ENCODE measurements around the gene CDKN2B-AS1. TPM values are rescaled to one million over a fixed set of nuclear protein-coding genes. Genes with fewer than 3 reads are reported as not detected.
A peak's percentile ranks its signal among the peaks of the same experiment; 100 is the strongest.

Gene CDKN2B-AS1
- total RNA-seq, 4 donors from 2014 or later: 22.7 to 129 (median 52.0) TPM

GRCh38 chr9:21991072-21991959, 3.3 kb upstream of the CDKN2B-AS1 start:
- no peak for DNase-seq
- Histone ChIP-seq H3K9me3 (no peaks in the 10 kb centered on the region), H3K36me3 (no peaks in the 10 kb centered on the region), H3K4me3 (no peak overlapping the region), H3K27me3 (peaks cover 0 to 4% of the 10 kb centered on the region in 2 donors), H3K4me1 (peaks cover 0 to 10% (median 0%) of the 10 kb centered on the region in 4 donors), H3K27ac (no peak overlapping the region)
- no peak for TF ChIP-seq POLR2A (IDR thresholded peaks at IDR 0.05)

- H3K4me3 ChIP-seq: peak overlapping the region in 1 of 4 donors; percentile 84
- H3K27me3 ChIP-seq: peaks cover 0 to 4% of the 10 kb centered on the region in 2 donors
- peaks cover 0 to 10% (median 0%) of the 10 kb centered on the region in 4 donors for H3K4me1 ChIP-seq
- H3K9me3 ChIP-seq: no peaks in the 10 kb centered on the region
- no peak overlapping the region for H3K27ac ChIP-seq
- no peak for TF ChIP-seq CTCF (IDR thresholded peaks at IDR 0.05)
- no peaks in the 10 kb centered on the region for H3K36me3 ChIP-seq
- no peak for DNase-seq
Observed at GRCh38 chr9:21993007-21993406, 1.6 kb upstream of the CDKN2B-AS1 start.

DNA sequence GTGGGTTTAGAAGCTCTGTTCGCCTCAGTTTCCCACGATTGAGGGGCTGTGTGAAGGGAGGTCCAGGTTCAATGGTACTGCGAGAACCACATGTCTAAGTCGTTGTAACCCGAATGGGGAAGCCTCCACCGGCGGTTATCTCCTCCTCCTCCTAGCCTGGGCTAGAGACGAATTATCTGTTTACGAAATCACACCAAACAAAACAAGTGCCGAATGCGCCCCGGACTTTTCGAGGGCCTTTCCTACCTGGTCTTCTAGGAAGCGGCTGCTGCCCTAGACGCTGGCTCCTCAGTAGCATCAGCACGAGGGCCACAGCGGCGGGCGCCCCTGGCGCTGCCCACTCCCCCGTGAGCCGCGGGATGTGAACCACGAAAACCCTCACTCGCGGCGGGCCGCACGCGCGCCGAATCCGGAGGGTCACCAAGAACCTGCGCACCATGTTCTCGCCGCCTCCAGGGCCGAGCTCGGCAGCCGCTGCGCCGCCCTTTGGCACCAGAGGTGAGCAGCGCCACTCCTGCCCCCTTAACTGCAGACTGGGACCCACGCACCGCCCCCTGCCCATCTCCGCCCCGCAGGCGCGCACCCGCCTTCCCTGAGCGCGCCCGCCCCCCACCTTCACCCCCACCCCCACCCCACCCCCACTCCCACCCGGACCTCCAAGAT, 567 bp upstream of the CDKN2B-AS1 start, which contains the start of gene CDKN2A:
TSS of gene CDKN2A (minus strand) at position 500 of the 663 bp plus-strand sequence.
- no peak for TF ChIP-seq POLR2A (IDR thresholded peaks at IDR 0.05)
- TF ChIP-seq CTCF (IDR thresholded peaks at IDR 0.05): no peak
- H3K4me3 ChIP-seq: peak within 1 kb of the TSS; percentile 79 to 84 (median 82)
- H3K4me1 ChIP-seq: peaks cover 0 to 10% (median 0%) of the 10 kb centered on the region in 4 donors
- H3K27ac ChIP-seq: peak within 1 kb of the TSS; percentile 87 to 93 (median 89)
- DNase-seq: peak; percentile 66 to 82 (median 80)
- no peaks in the 10 kb centered on the region for H3K9me3 ChIP-seq
- H3K27me3 ChIP-seq: peaks cover 0 to 4% of the 10 kb centered on the region in 2 donors
- no peaks in the 10 kb centered on the region for H3K36me3 ChIP-seq

DNA sequence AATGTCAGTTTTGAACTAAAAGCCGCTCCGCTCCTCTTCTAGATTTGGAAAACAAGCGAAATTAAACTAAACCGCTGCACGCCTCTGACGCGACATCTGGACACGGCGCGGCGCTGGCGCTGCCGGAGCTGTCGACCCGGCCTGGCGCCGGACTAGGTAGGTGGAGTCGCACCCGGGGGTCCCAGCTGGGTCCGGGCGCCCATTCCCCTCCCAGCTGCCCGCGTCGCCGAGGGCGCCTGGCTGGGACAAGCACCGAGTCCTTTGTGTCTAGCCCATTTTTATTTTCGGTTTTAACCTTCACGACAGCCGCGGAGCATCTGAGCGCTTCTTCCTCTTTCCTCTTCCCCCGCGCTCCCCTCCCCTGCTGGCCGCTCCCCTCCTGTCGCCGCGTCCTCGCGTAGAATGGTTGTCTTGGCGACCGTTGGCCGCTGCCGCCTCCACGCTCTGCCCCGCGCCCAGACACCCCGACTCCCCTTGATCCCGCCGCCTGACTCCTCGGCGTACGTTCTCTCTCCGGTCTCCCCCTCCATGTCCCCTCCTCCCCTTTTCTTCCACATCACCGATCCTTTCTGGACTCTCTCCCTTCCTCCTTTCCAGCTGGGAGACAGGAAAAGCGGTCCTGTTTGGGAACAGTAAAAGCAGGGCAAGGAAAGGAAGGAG, 545 bp downstream of the CDKN2B-AS1 start:
- no peaks in the 10 kb centered on the region for H3K36me3 ChIP-seq
- peak overlapping the region; percentile 79 to 84 (median 82) for H3K4me3 ChIP-seq
- peak; percentile 85 to 93 (median 87) for DNase-seq
- peak overlapping the region; percentile 87 to 93 (median 89) for H3K27ac ChIP-seq
- no peaks in the 10 kb centered on the region for H3K9me3 ChIP-seq
- no peaks in the 10 kb centered on the region for H3K27me3 ChIP-seq
- H3K4me1 ChIP-seq: peaks cover 0 to 10% (median 0%) of the 10 kb centered on the region in 4 donors
- peak; percentile 29 to 40 for TF ChIP-seq POLR2A (IDR thresholded peaks at IDR 0.05)
- TF ChIP-seq CTCF (IDR thresholded peaks at IDR 0.05): no peak

DNA sequence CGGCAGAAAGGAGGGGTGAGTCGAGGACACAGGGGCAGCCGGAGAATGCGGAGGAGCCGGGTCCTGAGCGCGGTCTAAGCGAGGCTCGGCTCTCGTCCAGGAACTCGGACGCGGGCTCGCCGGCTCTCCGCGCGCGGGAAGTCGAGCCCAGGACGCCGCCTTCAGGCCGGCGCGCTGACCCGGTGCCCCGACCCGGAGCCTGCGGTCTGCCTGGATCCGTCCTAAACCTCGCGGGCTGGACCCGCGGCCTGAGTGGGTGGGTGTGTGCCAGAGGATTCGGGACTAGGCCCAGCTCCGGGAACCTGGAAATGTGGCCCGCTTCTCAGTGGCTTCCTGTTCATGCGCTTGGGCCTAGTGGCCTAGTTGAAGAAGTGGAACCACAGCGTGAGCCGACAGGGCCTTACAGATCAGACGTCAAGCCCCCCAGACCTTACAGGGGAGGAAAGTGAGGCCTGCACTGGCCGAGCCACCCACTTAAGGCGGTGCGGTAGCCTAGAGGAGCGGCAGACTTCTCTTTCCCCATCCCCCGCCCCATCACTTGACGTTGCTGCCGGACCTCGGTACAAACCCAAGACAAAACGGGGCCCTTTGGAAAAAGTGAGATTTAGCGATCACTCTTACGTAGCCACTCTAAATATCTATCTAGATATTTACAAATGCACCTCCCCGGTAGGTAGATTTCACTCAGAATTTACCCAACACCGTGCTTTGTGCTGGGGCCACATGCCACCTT, 1.2 kb downstream of the CDKN2B-AS1 start:
- no peaks in the 10 kb centered on the region for H3K9me3 ChIP-seq
- H3K4me1 ChIP-seq: peaks cover 0 to 10% (median 0%) of the 10 kb centered on the region in 4 donors
- H3K27me3 ChIP-seq: no peaks in the 10 kb centered on the region
- no peaks in the 10 kb centered on the region for H3K36me3 ChIP-seq
- peak overlapping the region; percentile 79 to 84 (median 82) for H3K4me3 ChIP-seq
- TF ChIP-seq CTCF (IDR thresholded peaks at IDR 0.05): peak in 3 of 6 experiments; percentile 22 to 34 (median 23)
- no peak for TF ChIP-seq POLR2A (IDR thresholded peaks at IDR 0.05)
- DNase-seq: peak; percentile 40 to 80 (median 72)
- H3K27ac ChIP-seq: peak overlapping the region; percentile 87 to 93 (median 89)

All from Peyer's patch (tissue), 4 donors.